T-helper 2 cell (primary cell): ENCODE measurements around the gene ARMH4.

ENCODE experiments used
- DNase-seq, 5 experiments: peaks; one replicate each; pipeline versions ENCODE4 v3.0.0 to v3.0.0-alpha.2; 2012 to 2022
- total RNA-seq, 2 donors: gene quantifications; one replicate each; lab custom pipeline; 2026; lab: John Stamatoyannopoulos, UW

Gene ARMH4, protein sequence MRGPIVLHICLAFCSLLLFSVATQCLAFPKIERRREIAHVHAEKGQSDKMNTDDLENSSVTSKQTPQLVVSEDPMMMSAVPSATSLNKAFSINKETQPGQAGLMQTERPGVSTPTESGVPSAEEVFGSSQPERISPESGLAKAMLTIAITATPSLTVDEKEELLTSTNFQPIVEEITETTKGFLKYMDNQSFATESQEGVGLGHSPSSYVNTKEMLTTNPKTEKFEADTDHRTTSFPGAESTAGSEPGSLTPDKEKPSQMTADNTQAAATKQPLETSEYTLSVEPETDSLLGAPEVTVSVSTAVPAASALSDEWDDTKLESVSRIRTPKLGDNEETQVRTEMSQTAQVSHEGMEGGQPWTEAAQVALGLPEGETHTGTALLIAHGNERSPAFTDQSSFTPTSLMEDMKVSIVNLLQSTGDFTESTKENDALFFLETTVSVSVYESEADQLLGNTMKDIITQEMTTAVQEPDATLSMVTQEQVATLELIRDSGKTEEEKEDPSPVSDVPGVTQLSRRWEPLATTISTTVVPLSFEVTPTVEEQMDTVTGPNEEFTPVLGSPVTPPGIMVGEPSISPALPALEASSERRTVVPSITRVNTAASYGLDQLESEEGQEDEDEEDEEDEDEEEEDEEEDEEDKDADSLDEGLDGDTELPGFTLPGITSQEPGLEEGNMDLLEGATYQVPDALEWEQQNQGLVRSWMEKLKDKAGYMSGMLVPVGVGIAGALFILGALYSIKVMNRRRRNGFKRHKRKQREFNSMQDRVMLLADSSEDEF
- total RNA-seq = 0 to 0.27 reads per million in 2 donors

DNA sequence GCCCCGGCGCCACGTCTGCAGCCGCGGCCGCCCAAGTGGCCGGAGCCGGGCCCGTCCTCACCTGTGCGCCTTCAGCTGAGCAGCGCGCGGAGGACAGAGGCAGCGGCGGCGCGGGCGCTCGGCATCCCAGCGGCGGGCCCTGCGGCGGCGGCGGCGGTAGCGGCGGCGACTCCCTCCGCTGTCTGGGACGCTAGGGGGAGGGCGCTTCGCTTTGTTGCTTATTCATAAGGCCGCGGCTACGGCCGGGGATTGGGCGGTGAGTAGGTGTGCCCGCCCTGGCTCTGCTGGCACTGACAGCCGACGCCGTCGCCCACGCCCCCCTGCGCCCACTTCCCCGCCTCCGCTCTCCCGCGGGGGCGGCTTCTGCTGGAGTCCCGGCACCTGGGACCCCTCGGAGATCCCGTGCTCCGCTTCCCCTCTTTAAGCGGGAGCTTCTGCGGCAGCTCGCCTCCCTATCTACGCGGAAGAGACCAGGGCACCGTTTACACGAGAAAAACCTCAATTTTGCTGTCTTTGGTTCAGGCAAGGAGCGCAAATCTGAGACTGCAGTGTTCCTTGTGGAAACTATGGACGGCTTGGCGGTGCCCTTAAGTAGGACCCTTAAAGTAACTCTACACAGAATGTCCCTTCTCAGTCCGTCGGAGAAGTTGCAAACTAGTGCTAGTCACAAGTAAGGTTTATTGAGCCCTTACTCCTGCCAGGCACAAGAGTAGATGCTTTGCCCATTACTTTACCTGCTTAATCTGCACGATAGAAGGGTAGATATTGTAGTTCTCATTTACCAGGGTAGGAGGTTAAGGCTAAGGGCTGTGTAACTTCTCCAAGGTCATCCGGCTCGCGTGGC lies at the start of gene ARMH4:
TSS of gene ARMH4 (minus strand) at position 200 of the 844 bp plus-strand sequence. CDS start 12,855 bp downstream, outside the sequence.
- peak; percentile 21 to 83 (median 43) for DNase-seq

DNA sequence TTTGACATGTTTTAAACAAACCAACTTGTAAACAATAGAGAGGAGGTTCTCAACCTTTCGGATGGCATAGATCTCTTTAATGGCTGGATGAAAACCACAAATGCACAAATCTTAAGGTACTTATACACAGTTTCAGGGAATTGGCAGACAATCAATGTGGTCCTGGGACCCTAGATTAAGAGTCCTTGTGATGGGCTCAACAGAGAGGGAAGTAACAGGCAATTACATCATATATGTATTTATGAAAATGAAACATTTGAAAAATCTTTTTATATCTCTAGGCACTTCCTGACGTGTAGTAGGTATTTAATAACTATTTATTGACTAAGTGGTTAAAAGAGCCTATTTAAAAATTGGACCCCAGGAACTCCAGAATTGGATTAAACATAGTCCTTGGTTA lies 48.8 kb upstream of the ARMH4 start:
- no peak for DNase-seq

DNA sequence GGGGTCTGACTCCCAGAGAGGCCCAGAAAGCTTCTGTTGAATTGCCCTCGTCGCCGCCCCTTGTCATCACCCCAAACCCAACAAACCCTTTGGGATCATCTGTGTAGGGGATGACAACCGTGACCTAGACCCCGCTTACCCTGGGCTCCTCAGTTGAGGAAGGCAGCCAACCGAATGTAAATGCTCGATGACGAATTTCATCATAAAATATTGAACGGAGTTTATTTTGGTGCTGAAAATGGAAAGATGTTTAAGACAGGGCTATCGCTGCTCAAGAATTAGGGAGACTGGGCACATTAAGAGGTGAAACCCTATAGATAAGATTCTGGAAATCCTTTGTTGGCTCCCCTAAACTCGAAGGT lies 48.4 kb upstream of the ARMH4 start:
- DNase-seq = no peak

DNA sequence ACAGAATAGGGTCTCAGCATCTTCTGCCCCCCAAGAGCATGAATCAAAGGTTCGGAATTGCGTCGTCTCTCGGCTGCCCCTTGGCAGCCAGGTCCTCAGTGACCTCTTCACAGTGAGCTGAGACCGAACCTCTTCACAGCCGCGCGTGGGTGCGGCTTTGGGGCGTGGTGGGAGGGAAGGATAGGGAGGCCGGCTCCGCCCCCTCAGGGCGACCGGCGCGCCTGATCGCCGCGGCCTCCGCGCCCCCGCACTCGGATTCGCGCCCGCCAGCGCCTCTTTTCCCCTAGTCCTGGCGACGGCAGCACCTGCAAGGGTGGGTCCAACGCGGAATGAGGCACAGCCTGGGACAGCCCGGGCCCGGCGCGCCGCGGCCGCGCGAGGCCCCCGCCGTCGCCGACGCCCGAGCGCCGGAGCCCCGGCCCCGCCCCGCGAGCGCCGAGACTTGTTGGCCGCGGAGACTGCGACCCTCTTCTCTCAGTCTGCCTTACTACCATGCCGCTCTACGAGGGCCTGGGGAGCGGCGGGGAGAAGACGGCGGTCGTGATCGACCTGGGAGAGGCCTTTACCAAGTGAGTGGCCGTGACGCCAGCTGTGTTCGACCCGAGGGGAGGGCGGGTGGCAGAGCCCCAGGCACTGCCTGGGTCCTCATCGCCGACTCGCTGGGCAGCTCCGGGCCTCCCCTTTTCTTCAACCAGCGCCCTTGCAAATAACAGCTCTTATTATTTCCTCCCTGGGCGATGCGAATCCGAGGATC lies 47.9 kb upstream of the ARMH4 start, which contains the start of gene ACTR10:
TSS of gene ACTR10 (plus strand) at position 424 of the 754 bp plus-strand sequence. CDS start at position 493, 69 bp downstream.
- DNase-seq = peak; percentile 64 to 86 (median 79)

DNA sequence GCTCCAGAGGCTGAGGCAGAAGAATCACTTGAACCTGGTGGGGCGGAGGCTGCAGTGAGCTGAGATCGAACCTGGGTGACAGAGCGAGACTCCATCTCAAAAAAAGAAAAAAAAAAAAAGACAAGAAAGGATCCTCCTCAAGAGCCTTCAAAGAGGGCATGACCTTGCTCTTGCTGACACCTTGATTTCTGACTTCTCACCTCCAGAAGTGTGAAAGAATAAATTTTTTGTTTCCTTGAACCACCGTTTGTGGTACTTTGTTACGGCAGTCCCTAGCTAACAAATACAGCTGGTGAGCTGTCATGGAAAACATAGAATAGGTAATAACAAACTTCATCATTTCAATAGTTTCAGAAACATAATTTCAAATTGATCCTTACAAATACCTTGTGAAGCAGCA lies 46.1 kb upstream of the ARMH4 start:
- DNase-seq = peak in 1 of 5 experiments; percentile 66

DNA sequence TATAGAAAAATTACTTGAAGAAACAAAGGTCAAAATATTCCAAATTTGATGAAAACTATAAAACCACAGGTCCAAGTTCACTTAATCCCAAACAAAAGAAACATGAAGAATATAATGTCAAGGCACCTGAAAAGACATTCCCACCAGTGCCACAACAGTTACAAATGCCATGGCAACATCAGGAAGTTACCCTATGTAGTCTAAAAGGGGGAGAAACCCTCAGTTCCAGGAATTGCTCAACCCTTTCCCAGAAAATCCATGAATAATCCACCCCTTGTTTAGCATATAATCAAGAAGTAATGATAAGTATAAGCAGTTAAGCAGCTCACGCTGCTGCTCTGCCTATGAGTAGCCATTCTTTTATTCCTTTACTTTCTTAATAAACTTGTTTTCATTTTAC lies 44.2 kb upstream of the ARMH4 start:
- no peak for DNase-seq

DNA sequence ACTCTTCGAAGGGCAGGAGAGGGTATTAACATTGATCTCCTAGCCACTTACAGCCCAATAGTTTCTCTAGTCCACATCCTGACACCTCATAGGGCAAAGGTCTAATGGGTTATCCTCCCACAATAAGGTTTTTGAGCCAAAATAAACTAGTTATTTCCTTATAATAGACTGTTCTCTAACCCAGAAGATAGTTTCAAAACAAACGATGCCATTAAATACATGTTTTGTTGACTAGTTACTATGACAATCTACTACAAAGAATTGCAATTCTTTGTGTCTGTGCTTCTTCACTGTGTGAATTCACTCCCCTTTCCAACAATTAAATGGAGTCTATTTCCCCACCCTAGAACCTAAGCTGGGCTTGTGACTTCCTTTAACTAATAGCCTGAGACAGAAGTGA lies 41.5 kb upstream of the ARMH4 start:
- DNase-seq = no peak

DNA sequence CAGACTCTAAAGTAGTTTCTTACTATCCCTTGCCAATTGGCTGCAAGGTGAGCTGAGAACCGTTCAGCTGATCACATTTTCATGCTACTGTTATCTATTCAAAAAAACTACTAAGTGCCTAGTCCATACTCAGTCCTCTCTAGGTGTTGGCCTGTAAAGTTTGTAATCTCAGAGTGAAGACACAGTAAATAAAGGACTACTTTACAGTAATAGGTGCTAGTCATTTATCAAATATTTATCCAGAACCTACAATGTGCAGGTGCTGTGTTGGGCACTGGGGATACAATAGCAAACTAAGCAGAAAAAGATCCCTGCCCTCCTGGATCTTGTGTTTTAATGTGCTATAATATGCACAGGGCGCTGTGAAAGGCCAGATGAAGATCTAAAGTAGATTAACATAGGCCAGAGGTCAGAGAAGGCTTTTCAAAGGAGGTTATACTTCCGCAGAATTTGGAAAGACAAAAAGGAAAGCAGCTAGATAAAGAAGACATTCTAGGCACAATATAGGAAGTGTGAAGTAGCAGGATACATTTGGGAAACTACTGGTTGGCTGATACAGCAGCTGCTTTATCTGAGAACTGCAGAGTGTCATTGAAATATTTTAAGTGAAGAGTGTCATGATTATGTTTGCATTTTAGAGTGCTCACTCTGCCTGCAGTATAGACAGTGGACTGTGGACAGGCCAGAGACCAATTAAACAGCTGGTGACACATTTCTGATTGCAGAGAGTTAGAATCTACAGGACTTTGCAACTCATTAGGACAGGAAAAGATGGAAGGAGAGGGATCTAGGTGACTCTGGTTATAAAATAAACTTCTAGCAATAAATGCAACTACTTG lies 40.0 kb upstream of the ARMH4 start:
- no peak for DNase-seq

DNA sequence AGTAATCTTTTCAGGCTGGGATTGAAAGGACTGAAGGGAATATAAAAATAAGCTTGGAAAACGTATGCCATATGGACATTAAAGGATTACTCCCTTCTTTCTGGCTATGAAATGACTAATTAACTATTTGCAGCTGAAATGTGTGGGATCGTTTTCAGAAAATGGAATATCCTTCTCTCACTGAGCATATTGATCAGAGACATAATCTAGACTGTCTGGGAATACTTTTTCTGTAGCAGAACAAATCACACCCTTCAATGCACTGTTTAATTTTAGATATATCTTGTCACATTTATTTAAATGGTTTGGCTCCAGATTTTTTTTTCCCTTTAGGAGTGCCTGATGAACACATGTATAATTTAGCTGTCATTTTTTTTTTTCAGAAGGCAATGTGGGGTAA lies 37.2 kb upstream of the ARMH4 start:
- DNase-seq = no peak

DNA sequence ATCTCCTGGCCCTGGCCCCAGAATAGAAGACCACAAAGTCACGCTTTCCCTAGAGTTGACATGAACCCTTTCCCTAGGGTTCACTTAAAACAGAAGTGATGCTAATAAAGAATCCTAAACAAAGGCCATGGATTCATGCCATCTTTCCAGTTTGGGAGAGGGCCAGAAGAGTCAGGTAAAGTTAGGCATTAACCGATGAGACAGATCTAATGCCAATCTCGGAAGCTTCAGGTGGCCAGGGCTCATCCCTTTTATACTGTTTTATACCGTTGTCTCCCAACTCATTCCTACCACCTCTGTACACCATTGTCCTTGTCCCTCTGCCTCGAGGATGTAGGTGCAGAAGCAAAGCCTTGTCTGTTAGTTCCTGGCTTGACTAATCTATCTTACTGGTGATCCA lies 25.1 kb upstream of the ARMH4 start:
- no peak for DNase-seq

DNA sequence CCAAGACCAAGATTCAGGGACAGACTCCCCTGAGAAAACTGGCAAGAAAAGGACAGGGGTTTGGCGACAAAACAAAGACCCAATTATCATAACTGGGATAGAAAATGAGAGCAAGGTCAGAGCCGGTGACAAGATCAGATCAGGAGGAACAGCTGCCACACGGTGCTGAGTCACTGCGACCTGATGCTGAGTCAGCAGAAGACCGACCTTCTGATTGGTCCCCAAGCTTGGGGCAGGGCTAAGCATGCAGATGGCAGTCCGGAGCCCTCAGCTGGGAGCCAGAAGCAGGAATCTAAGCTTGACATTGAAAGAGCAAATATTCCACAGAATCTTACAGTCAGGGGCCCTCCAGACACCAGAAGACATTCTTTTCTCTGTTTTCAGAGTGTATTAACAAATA lies 19.1 kb upstream of the ARMH4 start:
- peak in 3 of 5 experiments; percentile 6 to 74 (median 25) for DNase-seq

DNA sequence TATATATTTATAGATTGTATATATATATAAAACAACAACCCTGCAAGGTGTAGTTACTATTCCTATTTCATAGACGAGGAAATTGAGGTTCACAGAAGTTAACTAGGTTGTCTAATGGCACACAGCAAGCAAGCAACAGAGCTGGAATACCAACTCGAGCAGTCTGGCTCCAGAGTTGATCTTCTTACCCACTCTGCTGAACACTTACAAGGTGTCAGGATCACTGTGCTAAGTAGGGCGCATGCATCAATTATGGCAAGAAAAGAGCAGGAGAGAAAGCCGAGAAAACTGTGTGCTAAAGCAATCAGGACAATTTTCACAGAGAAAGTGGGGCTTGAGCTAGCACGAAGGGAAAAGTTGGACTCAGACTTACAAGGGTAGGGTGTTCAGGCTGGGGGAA lies 15.9 kb upstream of the ARMH4 start:
- DNase-seq = no peak

DNA sequence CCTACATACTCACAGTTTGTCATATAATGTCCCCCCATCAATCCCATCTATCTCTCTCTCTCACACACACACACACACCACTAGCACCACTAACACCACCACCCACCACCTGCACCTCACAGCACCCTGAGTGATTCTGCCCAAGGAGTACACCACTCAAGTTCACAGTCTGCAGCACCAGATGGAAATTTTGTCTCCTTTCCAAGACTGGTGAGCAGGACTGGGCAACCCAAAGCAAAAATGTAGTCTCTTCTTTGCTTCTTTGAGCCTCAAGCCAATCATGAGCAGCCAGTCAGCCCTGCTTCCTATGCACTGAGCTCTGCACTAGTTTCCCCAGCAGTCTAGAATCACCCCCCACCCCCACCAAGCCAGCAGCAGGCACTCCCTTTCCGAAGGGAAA lies 15.0 kb upstream of the ARMH4 start:
- no peak for DNase-seq

DNA sequence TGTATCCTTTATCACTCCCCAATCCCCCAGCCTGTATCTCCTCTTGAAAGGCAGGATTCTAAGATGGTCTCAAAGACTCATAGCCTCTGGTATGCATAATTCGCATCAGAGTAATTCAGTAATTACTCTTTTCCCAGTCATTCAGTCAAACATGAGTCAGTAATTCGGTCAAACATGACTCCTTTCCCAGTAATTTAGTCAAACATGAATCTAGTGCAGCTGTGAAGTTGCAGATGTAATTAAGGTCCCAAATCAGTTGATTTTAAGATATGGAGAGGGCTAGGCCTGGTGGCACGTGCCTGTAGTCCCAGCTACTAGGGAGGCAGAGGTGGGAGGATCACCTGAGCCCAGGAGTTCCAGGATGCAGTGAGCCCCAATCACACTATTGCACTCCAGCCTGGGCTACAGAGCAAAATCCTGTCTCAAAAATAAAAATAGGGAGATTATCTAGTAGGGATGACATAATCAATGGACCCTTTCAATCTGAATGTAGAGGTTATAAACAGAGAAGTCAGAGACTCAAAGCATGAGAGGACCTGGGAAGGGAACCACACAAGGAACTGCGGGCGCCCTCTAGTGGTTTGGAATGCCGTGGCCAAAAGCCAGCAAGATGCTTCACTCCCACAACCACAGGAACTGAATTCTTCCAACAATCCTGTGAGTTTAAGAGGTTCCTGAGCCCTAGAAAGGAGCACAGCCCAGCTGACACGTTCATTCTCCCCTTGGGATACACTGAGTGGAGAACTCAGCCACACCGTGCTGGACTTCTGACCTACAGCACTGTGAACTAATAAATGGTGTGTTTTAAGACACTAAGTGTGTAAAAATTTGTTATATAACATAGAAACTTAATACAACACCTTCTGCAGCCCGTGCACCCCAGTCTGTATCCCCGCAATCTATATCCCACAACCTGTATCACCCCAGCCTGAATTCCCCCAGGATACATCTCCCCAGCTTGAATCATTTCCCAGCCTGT lies 14.3 kb upstream of the ARMH4 start:
- DNase-seq = peak; percentile 22 to 67 (median 53)

DNA sequence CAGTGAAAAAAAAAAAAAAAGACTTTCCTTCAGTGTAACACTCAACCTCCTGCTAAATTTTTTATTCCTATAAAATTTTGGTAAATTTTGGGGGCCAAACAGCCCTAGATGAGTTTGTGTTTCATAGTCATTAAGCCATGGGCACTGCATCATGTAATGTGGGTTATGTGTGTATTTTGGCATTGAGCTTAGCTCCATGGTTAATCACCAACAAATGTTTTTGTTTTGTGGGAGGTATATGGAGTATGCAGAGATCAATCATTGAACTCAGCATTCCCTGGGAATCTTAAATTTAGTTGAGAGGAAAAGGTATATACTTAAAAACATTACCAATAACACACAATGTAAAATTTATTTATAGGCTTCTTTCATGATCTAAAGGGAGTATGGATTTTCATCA lies 8.5 kb upstream of the ARMH4 start:
- no peak for DNase-seq

DNA sequence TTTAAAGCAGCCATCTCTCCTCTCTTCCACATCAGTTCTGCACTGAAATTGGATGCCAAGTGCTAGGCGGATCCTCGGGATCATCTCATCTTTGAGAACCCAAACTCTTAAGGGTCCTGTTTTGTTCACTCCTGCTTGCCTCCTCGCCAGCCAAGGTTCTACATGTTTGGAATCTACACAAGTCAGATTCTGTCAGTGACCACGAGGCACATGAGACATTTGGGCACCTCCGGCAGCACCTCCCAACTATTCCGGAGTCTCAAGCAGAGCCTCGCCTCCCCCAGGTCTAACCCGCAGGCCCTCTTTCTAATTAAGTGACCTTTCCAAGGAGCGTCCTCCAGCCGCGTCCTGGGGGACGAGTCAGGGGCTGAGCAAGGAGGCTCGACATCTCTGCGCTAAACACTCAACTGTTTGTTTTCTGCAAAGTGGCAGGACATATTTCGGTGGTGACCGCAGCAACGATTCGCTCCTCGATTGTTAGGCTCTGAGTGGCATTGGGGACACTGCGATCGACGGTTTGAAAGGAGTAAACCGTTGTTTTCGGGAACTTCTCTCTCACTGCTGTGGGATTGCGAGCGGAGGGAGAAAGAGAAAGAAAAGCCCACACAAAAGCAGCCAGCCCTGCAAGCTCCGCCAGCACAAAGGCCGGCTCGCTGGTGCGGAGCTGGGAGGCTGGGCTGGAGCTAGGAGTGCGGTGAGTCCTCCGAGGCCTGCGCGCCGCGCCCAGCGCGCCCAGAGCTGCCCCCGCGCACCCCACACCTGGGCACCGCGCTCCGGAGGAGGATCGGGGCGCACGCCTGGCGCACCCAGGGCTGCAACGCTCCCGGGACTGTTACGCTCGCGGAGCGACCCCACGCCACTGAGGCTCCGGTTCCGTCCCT lies 640 bp downstream of the ARMH4 start:
- DNase-seq = peak in 1 of 5 experiments; percentile 29

DNA sequence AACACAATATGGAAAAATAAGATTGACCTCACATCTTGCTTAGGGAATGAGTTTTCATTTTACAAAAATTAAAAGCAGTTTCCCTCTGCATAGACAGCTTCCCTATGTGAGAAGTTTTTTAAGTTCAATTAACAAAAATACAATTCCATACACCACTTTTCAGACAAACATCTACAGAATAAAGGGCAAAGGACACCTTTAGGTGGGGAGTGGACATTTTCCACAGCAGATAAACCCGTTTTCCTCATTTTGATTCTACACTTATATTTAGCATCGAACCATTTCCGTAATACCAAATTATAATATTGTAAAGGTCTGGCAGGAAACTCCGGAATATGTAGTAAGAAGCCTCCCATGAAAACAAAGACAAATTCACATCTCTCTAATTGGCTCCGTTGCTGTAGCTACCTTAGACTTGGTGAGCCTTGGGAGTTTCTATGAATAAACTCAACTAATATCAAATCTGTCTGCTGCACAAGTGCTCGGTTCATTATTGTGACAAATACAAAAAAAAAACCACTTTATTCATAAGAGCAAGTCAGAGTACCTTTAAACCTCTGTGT lies 1.7 kb downstream of the ARMH4 start:
- no peak for DNase-seq

DNA sequence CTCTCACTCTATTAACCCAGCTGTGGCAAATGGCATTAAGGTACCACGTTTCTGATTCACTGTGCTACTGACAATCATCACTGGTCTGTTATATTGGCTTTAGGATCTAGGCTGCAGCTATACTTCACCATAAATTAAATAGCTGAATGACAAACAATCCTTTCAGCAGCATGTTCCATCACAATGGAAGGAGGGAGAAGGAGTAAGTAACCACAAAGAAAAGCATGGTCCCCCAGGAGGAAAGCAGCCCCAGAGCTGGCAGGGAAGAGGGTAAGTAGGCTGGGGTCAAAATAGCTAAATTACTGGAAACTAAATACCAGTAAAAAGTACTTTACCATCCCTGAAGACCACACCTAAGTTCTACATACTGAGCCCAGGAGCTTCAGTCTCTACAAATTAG lies 2.8 kb downstream of the ARMH4 start:
- no peak for DNase-seq

DNA sequence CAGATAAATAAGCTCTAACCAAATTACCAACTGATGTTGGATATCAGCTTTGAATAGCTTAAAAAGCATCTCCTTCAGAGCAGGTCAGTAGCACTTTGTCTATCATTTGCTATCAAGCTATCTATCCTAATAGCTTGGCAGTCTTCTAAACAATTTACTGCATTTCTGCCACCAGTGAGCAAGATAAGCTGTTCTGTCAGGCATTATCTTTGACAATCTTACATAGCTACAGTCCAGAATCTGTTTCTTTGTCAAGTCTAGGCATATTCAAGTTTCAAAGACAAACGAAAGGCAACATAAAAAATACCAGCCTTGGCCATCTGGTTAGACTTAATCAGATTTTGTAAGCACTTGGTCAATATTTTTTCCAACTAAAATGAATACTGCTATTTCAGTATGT lies 5.6 kb downstream of the ARMH4 start:
- DNase-seq = no peak
